GM12891 (cell line): Measurements from ENCODE around the gene CCDC134.
A peak's percentile ranks its signal among the peaks of the same experiment; 100 is the strongest.

Experiments
- DNase-seq: peaks from one replicate; pipeline ENCODE4 v3.0.0; 2011; ENCODE audit warnings: low spot score; ENCODE audit not compliant: insufficient read length
- FAIRE-seq: peaks from 2 replicates; lab custom pipeline; 2011; peaks lifted over from hg19 to GRCh38; lab: Jason Lieb, UNC
- PAX5 ChIP-seq: IDR thresholded peaks from 2 replicates; pipeline ENCODE4 v1.6.1; 2011; ENCODE audit warnings: low read length, moderate library complexity, mild to moderate bottlenecking; ENCODE audit not compliant: insufficient read depth, severe bottlenecking
- POLR2A ChIP-seq: IDR thresholded peaks from 2 replicates; pipeline ENCODE4 v1.6.1; 2011; ENCODE audit warnings: low read depth, low read length, control low read depth
- POLR2AphosphoS5 ChIP-seq: IDR thresholded peaks from 2 replicates; pipeline ENCODE4 v1.6.1; 2011; ENCODE audit warnings: low read depth, low read length, control low read depth
- POU2F2 ChIP-seq: IDR thresholded peaks from 2 replicates; pipeline ENCODE4 v1.6.1; 2011; ENCODE audit warnings: low read depth, mild to moderate bottlenecking, control low read depth, low read length, moderate library complexity
- SPI1 ChIP-seq: IDR thresholded peaks from 2 replicates; pipeline ENCODE4 v1.6.1; 2011; ENCODE audit warnings: low read depth, low read length, control low read depth
- TAF1 ChIP-seq: IDR thresholded peaks from 2 replicates; pipeline ENCODE4 v1.6.1; 2011; ENCODE audit warnings: low read depth, low read length, control low read depth

CCDC134 gene

DNA sequence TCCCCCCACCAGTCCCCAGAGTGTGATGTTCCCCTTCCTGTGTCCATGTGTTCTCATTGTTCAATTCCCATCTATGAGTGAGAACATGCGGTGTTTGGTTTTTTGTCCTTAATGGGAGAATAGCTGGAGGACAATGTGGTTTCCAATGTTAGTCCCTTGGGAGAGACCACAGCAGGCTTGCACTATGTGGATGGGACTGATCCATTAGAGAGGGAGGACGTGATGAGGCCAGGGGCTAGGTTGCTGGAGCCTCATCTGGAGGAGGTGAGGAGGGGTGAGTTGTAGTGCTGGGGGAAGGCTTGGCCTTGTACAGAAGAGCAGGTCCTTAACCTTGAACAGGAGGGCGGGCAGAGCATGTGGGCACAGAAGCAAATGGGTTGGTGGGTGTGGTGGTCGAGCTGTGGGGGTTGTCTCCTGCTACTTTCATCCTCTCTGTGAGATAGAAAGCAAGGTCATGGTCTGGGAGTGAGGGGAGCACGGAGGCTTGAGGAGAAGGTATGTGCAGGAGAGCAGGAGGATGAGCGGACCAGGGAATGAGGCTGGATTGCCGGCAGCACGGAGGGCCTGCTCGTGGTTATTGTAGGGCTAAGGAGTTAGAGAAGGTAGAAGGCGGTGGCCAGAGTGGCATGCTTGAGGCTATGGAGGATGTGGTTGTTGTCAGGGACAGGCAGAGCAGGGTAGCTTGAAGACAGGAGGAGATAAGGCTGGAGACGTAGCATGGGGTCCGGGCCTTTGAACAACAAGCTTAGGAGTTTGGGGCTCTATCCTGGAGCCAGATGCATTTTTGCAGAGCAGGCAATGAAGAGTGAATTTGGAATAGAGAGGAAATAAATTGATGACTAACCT lies 21.2 kb downstream of the CCDC134 start:
- FAIRE-seq (no peak), DNase-seq (no peak)
- TF ChIP-seq SPI1 (no peak), TAF1 (no peak), POU2F2 (no peak), PAX5 (no peak), POLR2A (no peak), POLR2AphosphoS5 (no peak)

DNA sequence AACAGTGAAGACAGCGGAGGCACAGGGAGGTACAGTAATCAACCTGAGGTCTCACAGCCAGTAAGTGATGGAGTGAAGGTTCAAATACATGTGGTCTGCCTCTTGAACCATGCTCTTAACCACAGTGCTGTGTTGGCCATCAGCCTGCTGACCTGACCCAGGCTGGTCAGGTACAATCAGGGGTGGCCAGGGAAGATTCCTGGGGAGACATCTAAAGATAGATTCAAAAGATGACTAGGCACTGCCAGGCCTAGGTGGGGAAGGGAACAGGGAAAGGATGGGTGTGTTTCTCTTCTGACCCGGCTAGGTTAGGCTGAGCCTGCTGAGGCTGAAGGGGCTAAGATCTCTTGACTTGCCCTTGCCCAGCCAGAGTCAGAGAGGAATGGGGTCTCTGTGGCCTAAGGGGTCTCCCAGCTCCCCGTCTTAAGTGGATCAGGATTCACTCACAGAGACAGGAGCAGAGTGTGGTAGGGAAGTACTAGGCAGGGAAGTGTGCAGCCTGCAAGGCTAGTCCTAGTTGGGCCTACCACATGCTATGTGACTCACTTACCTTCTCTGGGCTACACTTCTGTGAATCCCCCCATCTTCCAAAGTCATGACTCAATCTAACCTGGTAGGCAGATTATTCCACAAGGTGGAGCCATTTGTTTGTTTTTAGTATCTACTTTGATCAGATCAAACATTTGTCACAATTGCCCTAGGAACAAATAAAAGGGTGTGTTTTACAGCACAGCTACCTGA lies 22.0 kb downstream of the CCDC134 start:
- peak; percentile 95 for FAIRE-seq
- no peak for DNase-seq
- no peak for TF ChIP-seq TAF1
- TF ChIP-seq PAX5: no peak
- no peak for TF ChIP-seq POU2F2
- TF ChIP-seq POLR2A: no peak
- no peak for TF ChIP-seq POLR2AphosphoS5
- no peak for TF ChIP-seq SPI1

DNA sequence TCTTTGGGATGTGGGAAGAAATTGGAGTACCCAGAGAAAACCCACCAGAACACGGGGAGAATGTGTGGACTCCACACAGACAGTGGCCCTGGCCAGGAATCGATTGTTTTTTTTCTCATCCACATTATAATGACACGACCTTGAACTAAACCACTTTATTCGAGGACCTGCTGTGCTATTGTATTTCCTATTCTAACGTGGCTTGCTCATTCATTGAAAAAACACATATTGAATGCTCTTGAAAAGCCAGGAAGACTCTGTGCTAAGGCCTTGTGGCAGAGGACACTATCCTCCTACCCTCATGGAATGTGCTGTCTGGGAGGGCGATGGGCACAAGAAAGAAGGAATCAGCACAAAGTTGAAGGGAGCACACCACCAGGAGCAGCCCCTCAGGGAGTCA lies 23.3 kb downstream of the CCDC134 start:
- no peak for DNase-seq
- TF ChIP-seq SPI1: no peak
- no peak for TF ChIP-seq POLR2A
- no peak for TF ChIP-seq POU2F2
- TF ChIP-seq PAX5: no peak
- TF ChIP-seq POLR2AphosphoS5: no peak
- TF ChIP-seq TAF1: no peak
- no peak for FAIRE-seq

DNA sequence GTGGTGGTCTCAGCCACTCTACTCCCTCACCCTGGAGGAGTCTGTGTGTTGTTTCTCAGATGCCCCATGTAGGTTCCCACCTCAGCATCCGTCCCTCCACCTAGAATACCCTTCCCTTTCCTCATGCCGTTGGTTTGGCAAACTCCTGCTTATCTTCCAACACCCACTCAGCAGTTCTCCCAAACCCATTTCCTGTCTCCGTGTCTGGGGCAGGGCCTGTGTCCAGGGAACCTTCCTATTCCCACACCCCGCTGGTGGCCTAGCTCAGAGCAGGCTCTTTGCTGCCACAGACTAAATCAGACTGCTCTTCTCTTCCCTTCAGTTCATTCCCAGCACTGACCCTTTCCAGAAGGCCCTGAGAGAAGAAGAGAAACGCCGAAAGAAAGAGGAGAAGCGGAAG lies 24.9 kb downstream of the CCDC134 start:
- no peak for TF ChIP-seq POLR2AphosphoS5
- no peak for TF ChIP-seq SPI1
- no peak for TF ChIP-seq POU2F2
- TF ChIP-seq PAX5: no peak
- TF ChIP-seq POLR2A: no peak
- no peak for TF ChIP-seq TAF1
- FAIRE-seq (no peak), DNase-seq (no peak)

DNA sequence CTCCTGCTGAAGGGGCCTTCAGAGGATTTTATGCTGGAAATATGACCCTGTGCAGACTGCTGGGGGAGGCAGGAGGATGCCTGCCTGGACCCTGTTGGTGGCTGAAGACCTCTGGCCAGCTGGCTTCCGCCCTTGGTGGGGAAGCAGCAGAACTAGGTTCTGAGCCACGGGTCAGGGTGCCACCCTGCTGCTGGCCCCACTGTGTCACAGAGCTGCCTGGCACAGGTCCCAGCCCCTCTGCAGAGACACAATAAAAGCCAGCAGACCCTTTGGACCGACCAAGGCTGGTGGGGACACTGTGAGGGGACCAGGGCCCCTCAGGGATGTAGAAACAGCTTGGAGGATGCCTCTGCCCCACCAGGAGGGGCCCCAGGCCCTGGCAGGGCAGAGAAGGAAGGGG lies 25.5 kb downstream of the CCDC134 start:
- TF ChIP-seq TAF1 (no peak), POLR2AphosphoS5 (no peak), PAX5 (no peak), POLR2A (no peak), SPI1 (no peak), POU2F2 (no peak)
- DNase-seq (no peak), FAIRE-seq (no peak)

DNA sequence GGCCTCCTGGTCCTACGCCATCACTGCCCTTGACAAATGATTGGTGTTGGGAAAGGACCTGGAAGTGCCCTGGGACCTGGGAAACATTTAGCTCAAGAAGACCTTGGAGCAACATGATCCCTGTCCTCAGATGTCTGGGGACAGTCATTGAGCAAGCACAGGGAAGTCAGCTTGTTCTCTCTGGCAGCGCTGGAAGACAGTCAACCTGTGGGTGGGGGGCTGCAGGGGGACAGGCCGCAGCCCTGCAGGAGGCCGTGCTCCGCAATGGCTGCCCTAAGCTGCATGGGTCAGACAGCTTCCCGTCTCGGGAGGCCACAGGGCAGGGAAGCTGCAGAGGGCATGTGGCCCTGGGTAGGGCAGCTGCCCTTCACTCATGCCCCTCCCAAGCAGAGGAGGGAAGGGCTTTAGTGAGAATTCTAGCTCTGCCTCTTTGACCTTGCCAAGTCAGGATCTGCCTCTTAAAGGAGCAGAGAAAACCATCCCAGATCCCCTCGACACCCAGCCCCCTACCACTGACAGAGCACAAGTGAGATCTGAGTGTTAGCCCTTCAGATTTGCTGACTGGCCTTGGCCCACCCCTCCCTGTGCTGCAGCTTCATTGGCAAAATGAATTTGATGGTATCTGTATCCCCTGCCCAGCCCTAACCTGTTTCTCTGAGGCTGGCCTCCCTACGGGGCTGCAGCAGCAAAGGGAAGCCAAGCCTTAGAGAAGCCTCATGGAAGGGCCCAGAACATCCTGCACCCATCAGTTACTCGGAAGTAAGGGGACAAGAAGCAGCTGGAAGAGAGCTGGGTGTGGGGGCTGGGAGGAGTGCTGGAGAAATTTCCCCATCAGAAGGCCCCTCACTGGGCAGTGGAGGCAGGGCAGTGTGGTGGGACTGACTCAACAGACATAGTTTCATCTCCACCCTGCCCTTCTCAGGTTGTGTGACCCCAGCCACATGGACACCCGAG lies 26.2 kb downstream of the CCDC134 start:
- DNase-seq (no peak), FAIRE-seq (no peak)
- no peak for TF ChIP-seq POLR2AphosphoS5

DNA sequence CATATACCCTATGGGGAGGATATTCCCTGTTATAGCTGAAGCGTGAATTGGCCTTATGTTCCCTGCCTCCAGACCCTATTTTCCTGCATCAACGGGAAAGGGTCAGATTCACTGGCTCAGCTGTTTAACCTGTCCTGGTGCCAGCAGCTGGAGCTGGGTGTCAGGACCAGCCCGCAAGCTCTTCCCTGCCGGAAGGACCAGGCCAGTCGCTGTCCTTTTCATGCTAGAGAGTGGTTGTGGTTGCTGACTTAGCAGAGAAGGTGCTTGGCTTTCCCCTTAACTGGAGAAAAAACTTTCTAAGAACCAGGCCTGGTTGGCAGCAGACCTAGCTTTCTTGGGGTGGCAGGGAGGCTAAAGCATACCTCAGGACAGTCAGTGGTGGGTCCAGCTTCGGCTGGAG lies 27.2 kb downstream of the CCDC134 start:
- FAIRE-seq (no peak), DNase-seq (no peak)

DNA sequence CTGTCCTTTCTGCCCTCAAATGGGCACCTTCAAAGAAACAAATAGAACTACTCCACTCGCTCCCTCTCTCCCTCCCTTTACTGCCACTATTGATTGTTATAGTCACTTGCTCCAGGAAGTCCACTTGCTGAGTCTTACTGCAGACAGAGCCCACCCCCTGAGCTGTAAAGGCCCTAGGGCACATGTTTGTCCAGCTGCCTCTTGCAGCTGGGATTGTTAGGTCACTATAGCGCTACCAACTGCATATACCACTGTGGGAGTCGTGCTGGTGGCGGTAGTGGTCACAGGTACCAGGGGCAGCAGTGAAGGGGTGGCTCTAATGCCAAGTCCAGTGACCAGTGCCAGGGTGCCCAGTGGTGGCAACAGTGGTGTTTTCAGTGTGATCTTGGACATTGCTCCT lies 28.0 kb downstream of the CCDC134 start:
- TF ChIP-seq PAX5: no peak
- TF ChIP-seq POLR2A: no peak
- no peak for TF ChIP-seq POU2F2
- DNase-seq: no peak
- FAIRE-seq: no peak

More for the DNA sequence above, 27.2 kb downstream of the CCDC134 start:
- no peak for TF ChIP-seq PAX5
- no peak for TF ChIP-seq POLR2AphosphoS5
- no peak for TF ChIP-seq TAF1
- no peak for TF ChIP-seq SPI1
- TF ChIP-seq POU2F2: no peak
- no peak for TF ChIP-seq POLR2A

DNA sequence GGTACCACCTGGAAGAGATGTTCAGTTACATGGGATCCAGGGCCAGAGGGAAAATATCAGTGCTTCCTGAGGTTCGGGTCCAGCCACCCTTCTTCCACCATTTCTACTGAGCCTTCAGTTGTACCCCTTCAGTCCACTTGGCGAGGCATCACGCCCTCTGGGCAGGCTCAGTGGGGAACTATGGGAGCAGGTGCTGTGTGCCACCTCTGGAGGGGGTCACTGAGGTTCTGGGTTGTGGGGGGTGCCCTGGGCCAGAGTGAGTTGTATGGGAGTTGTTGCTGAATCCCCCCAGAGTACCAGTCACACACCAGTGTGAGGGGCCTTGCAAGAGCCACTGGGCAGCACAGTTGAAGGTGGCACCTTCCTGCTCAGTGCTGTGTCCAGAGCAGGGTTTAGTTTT lies 29.7 kb downstream of the CCDC134 start:
- TF ChIP-seq POLR2A: no peak
- TF ChIP-seq SPI1: no peak
- TF ChIP-seq POLR2AphosphoS5: no peak
- TF ChIP-seq PAX5: no peak
- no peak for TF ChIP-seq POU2F2
- no peak for TF ChIP-seq TAF1
- peak; percentile 66 for FAIRE-seq
- DNase-seq: no peak
